Cardiac septum (tissue), 1 donor: ENCODE measurements around the gene RFFL. TPM values are rescaled to one million over a fixed set of nuclear protein-coding genes. Genes with fewer than 3 reads are reported as not detected.

Experiments used
- DNase-seq: peaks from one replicate; pipeline ENCODE4 v3.0.0-alpha.2; 2020; ENCODE audit warnings: low spot score
- intact Hi-C: fragments of 100-400 bp; cut with DNase I; formaldehyde crosslinking; loops from one replicate; pipeline ENCODE4 v1.14.0; 2022
- total RNA-seq: library from RNA; stranded (reverse); fragmentation: NEBNext Ultra II Directional; extraction: Animal tissue kit (Norgen Biotek cat#: 25700); gene quantifications from one replicate; pipeline ENCODE4 v1.2.1, GENCODE V29; 2021
- donor health status: DM: no; HTN: no; CAD: no.

The RFFL gene
- total RNA-seq, 1 donor from 2014 or later = 15.5 TPM

GRCh38 chr17:34989473-34989872 is 74.0 kb downstream of the RFFL start:
- DNase-seq = no peak
- intact Hi-C loops = loop anchor here (5.0 kb wide), 1 partner anchor 562 kb away; no protein-coding TSS in a partner anchor

GRCh38 chr17:34988644-34989043 is 74.9 kb downstream of the RFFL start:
- no peak for DNase-seq
- intact Hi-C loops = loop anchor here (5.0 kb wide), 1 partner anchor 561 kb away; no protein-coding TSS in a partner anchor

- DNase-seq = no peak
- intact Hi-C loops = loop anchor here (5.0 kb wide), 1 partner anchor 560 kb away; no protein-coding TSS in a partner anchor
These were observed 76.3 kb downstream of the RFFL start for GRCh38 chr17:34987232-34987631.

- no peak for DNase-seq
- intact Hi-C loops = loop anchor here (5.0 kb wide), 1 partner anchor 539 kb away; no protein-coding TSS in a partner anchor
These were observed 81.8 kb downstream of the RFFL start for GRCh38 chr17:34981538-34982241.

GRCh38 chr17:34980681-34981537 is 82.6 kb downstream of the RFFL start:
- intact Hi-C loops = loop anchor here (1.0 to 5.0 kb wide), 2 partner anchors 20 to 539 kb away; partner anchors contain the start of genes CCT6B and ZNF830
- peak; percentile 92 for DNase-seq

- intact Hi-C loops = loop anchor here (1.0 to 5.0 kb wide), 2 partner anchors 19 to 538 kb away; partner anchors contain the start of genes CCT6B and ZNF830
- DNase-seq = peak; percentile 97
These were observed 83.2 kb downstream of the RFFL start, which contains the start of gene LIG3 for GRCh38 chr17:34980353-34980680. Gene LIG3 (plus strand): TSS chr17:34980512. CDS start chr17:34983006, 2,494 bp downstream.

GRCh38 chr17:34979650-34980352 is 83.7 kb downstream of the RFFL start:
- intact Hi-C loops = loop anchor here (1.0 to 5.0 kb wide), 2 partner anchors 18 to 538 kb away; partner anchors contain the start of genes CCT6B and ZNF830
- no peak for DNase-seq

- intact Hi-C loops = no loop called here
These were observed 84.4 kb downstream of the RFFL start for GRCh38 chr17:34979153-34979552.

GRCh38 chr17:34974794-34975785 is 88.4 kb downstream of the RFFL start:
- intact Hi-C loops = no loop called here
- no peak for DNase-seq

More at GRCh38 chr17:34979153-34979552, 84.4 kb downstream of the RFFL start:
- no peak for DNase-seq

GRCh38 chr17:34974179-34974578 is 89.3 kb downstream of the RFFL start:
- intact Hi-C loops = no loop called here

GRCh38 chr17:34961093-34961911 is 102.2 kb downstream of the RFFL start, which contains the start of the genes CCT6B and ZNF830:
Gene CCT6B (minus strand): TSS chr17:34961460. CDS start chr17:34961393, 67 bp downstream.
Gene ZNF830 (plus strand): TSS chr17:34961540. CDS start chr17:34961567, 27 bp downstream.
- peak; percentile 97 for DNase-seq
- intact Hi-C loops = loop anchor here (1.0 kb wide), 1 partner anchor 19 kb away; the partner anchor contains the start of gene LIG3

More at GRCh38 chr17:34974179-34974578, 89.3 kb downstream of the RFFL start:
- no peak for DNase-seq

GRCh38 chr17:34958438-34958837 is 105.1 kb downstream of the RFFL start:
- intact Hi-C loops = no loop called here
- DNase-seq = no peak

Other genes with a start within 250 kb of the RFFL start
- 2.2 TPM for gene CCT6B, start 102.2 kb downstream of the RFFL start, total RNA-seq
- 8.7 TPM for gene ZNF830, start 102.2 kb downstream of the RFFL start, total RNA-seq
- 20.1 TPM for gene LIG3, start 83.2 kb downstream of the RFFL start, total RNA-seq
- gene RAD51D, start 56.2 kb upstream of the RFFL start, total RNA-seq = 6.5 TPM
- gene FNDC8, start 57.9 kb upstream of the RFFL start, total RNA-seq = not detected
- 3.8 TPM for gene NLE1, start 78.6 kb upstream of the RFFL start, total RNA-seq
- gene UNC45B, start 84.1 kb upstream of the RFFL start, total RNA-seq = 259 TPM
- not detected for gene SLC35G3, start 130.7 kb upstream of the RFFL start, total RNA-seq
- 13.8 TPM for gene SLFN5, start 179.4 kb upstream of the RFFL start, total RNA-seq